AG04449 (cell line): Measurements from ENCODE around the gene RNF222.
"Not testable (repeated sequence)": the region's sequence is repeated elsewhere in the genome, so short reads cannot be mapped to it uniquely, and the experiment has no call there.

Source experiments
- CTCF ChIA-PET: fragments of 350-600 bp; formaldehyde crosslinking; extraction: SDS; loops from one replicate; lab custom pipeline; 2021; ENCODE audit warnings: antibody characterized with exemption; lab: Yijun Ruan, JAX
- POLR2A ChIA-PET: fragments of 400-600, 350-600 bp; formaldehyde crosslinking; extraction: SDS; loops from one replicate; lab custom pipeline; 2020; ENCODE audit warnings: antibody characterized with exemption, inconsistent platforms; lab: Yijun Ruan, JAX
- DNase-seq: peaks from one replicate; pipeline ENCODE4 v3.0.0-alpha.2; 2010; ENCODE audit warnings: low read depth, low spot score
- H3K4me3 ChIP-seq: 2 replicates; pipeline ENCODE4 v1.5.1; 2011; ENCODE audit warnings: low read depth, mild to moderate bottlenecking, control low read depth, low read length
- TF ChIP-seq, protein P1 (sequence below): IDR thresholded peaks from one replicate; pipeline ENCODE4 v1.5.1; 2011; ENCODE audit warnings: mild to moderate bottlenecking, moderate library complexity, low read length, control low read depth, inconsistent platforms; ENCODE audit not compliant: insufficient read depth; ENCODE audit errors: missing control alignments

Gene RNF222

GRCh38 chr17:8402921-8403536, 5.4 kb upstream of the RNF222 start:
- H3K4me3 ChIP-seq: no peak overlapping the region
- CTCF ChIA-PET: no interaction called here
- TF ChIP-seq, protein P1, sequence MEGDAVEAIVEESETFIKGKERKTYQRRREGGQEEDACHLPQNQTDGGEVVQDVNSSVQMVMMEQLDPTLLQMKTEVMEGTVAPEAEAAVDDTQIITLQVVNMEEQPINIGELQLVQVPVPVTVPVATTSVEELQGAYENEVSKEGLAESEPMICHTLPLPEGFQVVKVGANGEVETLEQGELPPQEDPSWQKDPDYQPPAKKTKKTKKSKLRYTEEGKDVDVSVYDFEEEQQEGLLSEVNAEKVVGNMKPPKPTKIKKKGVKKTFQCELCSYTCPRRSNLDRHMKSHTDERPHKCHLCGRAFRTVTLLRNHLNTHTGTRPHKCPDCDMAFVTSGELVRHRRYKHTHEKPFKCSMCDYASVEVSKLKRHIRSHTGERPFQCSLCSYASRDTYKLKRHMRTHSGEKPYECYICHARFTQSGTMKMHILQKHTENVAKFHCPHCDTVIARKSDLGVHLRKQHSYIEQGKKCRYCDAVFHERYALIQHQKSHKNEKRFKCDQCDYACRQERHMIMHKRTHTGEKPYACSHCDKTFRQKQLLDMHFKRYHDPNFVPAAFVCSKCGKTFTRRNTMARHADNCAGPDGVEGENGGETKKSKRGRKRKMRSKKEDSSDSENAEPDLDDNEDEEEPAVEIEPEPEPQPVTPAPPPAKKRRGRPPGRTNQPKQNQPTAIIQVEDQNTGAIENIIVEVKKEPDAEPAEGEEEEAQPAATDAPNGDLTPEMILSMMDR: no peak
- POLR2A ChIA-PET: no interaction called here
- DNase-seq: no peak

DNA sequence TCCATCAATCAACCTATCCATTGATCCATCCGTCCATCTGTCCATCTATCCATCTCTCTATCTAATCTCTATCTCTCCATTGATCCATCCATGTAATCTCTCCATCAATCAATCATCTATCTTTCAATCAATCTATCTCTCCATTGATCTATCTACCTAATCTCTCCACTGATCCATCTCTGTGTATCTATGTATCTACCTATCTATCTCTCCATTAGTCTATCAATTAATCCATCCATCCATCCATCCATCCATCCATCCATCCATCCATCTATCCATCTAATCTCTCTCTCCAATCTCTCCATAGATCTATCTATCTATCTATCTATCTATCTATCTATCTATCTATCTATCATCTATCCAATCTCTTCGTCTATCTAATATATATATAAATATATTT, 3.5 kb upstream of the RNF222 start:
- TF ChIP-seq, protein P1: no peak
- DNase-seq: no peak
- H3K4me3 ChIP-seq: no peak overlapping the region
- ChIA-PET POLR2A (no interaction called here), CTCF (no interaction called here)

GRCh38 chr17:8398980-8399379, 1.4 kb upstream of the RNF222 start:
- ChIA-PET POLR2A (no interaction called here), CTCF (interaction anchor here (1.7 kb wide), 1 partner anchor 11 kb away, joined by 13 read pairs; no protein-coding TSS in a partner anchor)
- no peak overlapping the region for H3K4me3 ChIP-seq
- DNase-seq: no peak
- TF ChIP-seq, protein P1: no peak

DNA sequence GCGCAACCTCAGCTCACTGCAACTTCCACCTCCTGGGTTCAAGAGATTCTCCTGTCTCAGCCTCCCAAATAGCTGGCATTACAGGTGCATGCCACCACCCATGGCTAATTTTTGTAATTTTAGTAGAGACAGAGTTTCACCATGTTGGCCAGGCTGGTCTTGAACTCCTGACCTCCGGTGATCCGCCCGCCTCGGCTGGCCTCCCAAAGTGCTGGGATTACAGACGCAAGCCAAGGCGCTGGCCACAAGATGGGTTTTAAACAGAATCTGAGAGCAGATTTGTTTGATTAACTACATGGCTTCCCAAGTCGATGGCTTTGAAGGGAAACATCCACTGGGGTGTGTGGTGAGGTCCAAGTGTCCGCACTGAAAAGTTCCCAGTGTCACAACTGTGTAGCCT, 3.1 kb downstream of the RNF222 start:
- ChIA-PET POLR2A (interaction anchor here (0.6 kb wide), 1 partner anchor 10 kb away, joined by 3 read pairs; no protein-coding TSS in a partner anchor), CTCF (interaction anchor here (1.9 to 2.7 kb wide), 4 partner anchors 11 to 16 kb away, joined by 8 to 14 read pairs (median 10); no protein-coding TSS in a partner anchor)

DNA sequence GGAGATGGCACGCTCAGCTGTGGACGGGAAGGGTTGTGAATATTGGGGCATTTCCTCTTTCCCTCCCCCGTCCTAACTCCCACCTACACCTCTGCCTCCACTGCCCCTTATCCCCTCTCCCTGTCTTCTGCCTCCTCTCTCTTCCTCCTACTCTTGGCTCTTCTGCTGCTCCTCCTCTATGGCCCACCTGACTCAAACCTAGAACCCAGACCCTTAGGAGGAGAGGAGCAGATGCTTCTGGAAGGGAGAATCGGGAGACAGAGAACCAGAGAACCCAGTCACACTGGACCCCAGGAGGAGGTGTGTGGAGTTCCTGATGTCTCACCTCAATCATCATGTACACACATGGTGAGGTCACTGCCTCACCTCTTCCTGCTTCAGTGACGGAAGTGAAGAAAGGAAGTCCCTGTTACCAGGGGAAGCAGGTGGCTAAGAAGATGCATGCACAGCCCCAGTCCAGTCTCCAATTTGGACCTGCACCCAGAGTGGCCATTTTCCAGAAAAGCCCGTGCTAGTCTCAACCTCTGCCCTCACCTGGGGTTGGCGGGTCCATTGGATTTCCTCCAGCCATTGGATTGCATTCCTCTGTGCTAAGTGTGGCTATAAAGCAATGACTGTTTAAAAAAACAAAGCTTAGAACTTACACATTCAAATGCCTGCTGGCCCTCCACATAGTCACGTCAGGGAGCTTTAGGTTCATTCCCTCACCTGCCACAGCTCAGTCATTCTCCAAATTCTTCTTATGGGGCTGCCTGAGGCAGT, 4.0 kb downstream of the RNF222 start:
- ChIA-PET CTCF (interaction anchor here (0.8 to 2.7 kb wide), 7 partner anchors 10 to 392 kb away, joined by 3 to 14 read pairs (median 10); partner anchors contain the start of gene KRABD2), POLR2A (interaction anchor here (0.6 kb wide), 1 partner anchor 9 kb away, joined by 3 read pairs; no protein-coding TSS in a partner anchor)
- TF ChIP-seq, protein P1: no peak
- no peak overlapping the region for H3K4me3 ChIP-seq
- no peak for DNase-seq

More for the DNA sequence above, 3.1 kb downstream of the RNF222 start:
- H3K4me3 ChIP-seq, DNase-seq: not testable (repeated sequence)

DNA sequence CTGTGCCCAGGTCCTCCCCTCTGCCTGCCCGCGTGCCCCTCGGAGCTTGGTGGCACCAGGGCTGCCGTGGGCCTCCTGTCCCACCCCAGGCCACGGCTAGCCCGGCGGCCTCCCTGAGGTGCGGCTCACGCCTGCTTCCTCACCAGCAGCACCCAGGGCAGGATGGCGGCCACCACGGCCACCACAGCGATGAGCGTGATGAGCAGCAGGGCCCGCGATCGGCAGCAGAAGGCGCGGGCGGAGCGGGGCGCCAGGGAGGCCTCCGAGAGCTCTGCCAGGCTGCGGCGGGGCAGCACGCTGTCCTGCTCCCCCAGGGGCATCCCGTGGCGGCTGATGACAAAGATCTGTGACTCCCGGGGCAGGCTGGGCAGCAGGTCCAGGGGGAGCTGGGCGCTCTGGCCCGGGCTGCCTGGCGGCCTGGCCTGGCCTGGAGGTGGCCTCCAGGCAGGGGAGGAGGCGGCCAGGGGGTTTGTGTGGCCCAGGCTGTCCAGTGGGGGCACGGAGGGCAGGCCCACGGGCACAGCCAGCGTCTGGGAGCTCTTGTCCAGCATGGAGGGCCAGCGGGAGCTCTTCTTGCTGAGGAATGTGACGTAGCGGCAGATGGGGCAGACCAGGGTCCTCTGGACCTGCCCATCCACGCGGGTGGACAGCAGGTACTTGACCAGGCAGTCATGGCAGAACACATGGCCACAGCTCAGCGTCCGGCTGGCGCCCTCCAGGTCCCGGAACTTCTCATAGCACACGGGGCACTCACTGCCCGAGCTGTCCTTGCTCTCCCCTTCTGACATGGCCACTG, 4.8 kb downstream of the RNF222 start:
- ChIA-PET POLR2A (no interaction called here), CTCF (interaction anchor here (0.7 to 2.1 kb wide), 5 partner anchors 9 to 392 kb away, joined by 3 to 10 read pairs (median 4); partner anchors contain the start of gene KRABD2)
- TF ChIP-seq, protein P1: no peak
- H3K4me3 ChIP-seq: no peak overlapping the region
- no peak for DNase-seq
